Nephron (organoid): Measurements from ENCODE around the gene SBF2.
"Not testable (repeated sequence)": the region's sequence is repeated elsewhere in the genome, so short reads cannot be mapped to it uniquely, and the experiment has no call there.

ENCODE experiments used
- H3K27ac Mint-ChIP-seq, 3 experiments: 2 replicates each; pipeline ENCODE4 v1.8.0; 2020; ENCODE audit warnings: mixed read lengths in 3 of 3, mild to moderate bottlenecking in 2 of 3, moderate library complexity in 1 of 3
- H3K27me3 Mint-ChIP-seq: 2 replicates; pipeline ENCODE4 v1.8.0; 2021; ENCODE audit warnings: low read depth, mild to moderate bottlenecking, moderate library complexity, mixed read lengths
- H3K36me3 Mint-ChIP-seq: 2 replicates; pipeline ENCODE4 v1.8.0; 2020; ENCODE audit warnings: low read depth, mixed read lengths
- H3K4me1 Mint-ChIP-seq: 2 replicates; pipeline ENCODE4 v1.8.0; 2020; ENCODE audit warnings: mixed read lengths
- H3K4me3 Mint-ChIP-seq, 3 experiments: 2 replicates each; pipeline ENCODE4 v1.8.0; 2020; ENCODE audit warnings: mild to moderate bottlenecking in 3 of 3, mixed read lengths in 3 of 3, moderate library complexity in 2 of 3
- H3K9me3 Mint-ChIP-seq: 2 replicates; pipeline ENCODE4 v1.8.0; 2020; ENCODE audit warnings: mixed read lengths
- TF ChIP-seq, protein P1 (sequence below), 3 experiments: fragments of 200-600 bp; sonication (generic); IDR thresholded peaks; one replicate each; pipeline ENCODE4 v1.5.0; 2021; ENCODE audit warnings: antibody characterized with exemption in 3 of 3; ENCODE audit not compliant: unreplicated experiment in 3 of 3

SBF2 gene

GRCh38 chr11:10095412-10096208 is 198.4 kb downstream of the SBF2 start:
- peaks cover 29% of the 10 kb centered on the region for H3K9me3 Mint-ChIP-seq
- H3K4me3 Mint-ChIP-seq = no peak overlapping the region
- TF ChIP-seq, protein P1, sequence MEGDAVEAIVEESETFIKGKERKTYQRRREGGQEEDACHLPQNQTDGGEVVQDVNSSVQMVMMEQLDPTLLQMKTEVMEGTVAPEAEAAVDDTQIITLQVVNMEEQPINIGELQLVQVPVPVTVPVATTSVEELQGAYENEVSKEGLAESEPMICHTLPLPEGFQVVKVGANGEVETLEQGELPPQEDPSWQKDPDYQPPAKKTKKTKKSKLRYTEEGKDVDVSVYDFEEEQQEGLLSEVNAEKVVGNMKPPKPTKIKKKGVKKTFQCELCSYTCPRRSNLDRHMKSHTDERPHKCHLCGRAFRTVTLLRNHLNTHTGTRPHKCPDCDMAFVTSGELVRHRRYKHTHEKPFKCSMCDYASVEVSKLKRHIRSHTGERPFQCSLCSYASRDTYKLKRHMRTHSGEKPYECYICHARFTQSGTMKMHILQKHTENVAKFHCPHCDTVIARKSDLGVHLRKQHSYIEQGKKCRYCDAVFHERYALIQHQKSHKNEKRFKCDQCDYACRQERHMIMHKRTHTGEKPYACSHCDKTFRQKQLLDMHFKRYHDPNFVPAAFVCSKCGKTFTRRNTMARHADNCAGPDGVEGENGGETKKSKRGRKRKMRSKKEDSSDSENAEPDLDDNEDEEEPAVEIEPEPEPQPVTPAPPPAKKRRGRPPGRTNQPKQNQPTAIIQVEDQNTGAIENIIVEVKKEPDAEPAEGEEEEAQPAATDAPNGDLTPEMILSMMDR (IDR thresholded peaks at IDR 0.05; ENCODE audit: unreplicated experiment in 3 of 3) = no peak
- peaks cover 31% of the 10 kb centered on the region for H3K36me3 Mint-ChIP-seq
- no peaks in the 10 kb centered on the region for H3K27me3 Mint-ChIP-seq
- H3K4me1 Mint-ChIP-seq = no peaks in the 10 kb centered on the region
- no peak overlapping the region for H3K27ac Mint-ChIP-seq

DNA sequence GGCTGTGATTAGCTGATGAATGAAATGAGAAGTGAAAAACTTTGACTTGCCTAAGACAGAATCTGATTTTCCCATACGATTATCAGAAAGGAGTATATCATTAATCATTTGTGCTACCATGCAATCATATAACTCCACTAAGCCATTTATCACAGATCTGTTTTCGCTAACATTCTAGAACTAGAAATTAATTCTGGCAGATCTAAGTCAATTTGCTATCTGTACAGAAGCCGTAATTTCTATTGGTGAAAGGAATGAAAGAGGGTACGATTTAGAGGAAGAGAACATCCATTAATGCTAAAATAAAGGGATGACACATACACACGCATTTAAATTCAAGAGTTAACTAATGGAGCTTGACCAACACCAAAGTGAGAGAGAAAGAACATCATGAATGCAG is 201.6 kb downstream of the SBF2 start:
- Mint-ChIP-seq H3K27ac (no peak overlapping the region), H3K9me3 (peaks cover 1% of the 10 kb centered on the region), H3K4me1 (no peaks in the 10 kb centered on the region), H3K4me3 (no peak overlapping the region), H3K27me3 (no peaks in the 10 kb centered on the region), H3K36me3 (no peaks in the 10 kb centered on the region)
- TF ChIP-seq, protein P1 (IDR thresholded peaks at IDR 0.05; ENCODE audit: unreplicated experiment in 3 of 3) = no peak

DNA sequence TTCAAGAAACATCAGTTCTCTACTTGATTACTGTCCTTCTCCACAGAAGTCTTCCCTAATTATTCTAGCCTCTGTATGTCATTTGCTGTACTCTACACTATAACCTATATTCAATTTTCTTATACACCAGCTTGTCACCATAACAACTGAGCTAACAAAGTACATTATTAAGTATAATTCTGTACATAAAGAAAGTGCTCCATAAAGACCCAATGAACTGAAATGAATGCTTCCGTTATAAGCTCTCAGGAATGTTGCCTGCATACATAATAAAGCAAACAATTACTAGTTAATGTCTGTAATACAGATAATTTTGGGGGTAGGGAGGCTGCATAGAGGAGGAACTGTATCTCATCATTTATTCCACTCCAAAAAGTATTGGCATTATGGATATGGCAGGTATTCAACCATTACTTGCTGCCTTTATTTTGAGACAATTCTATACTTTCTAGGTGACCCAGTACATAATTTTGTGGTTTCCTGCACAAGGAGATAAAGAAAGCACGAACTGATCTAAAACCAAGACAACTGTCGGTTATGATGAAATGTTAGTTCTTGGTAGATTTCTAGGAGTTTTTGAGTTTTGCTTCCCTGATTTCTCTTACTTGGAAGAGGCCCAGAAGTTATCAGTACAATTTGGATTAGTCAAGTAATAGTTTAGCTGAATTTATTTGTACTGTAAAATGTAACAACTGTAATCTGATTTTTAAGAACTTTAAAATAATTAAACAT is 202.5 kb downstream of the SBF2 start:
- H3K27me3 Mint-ChIP-seq = no peaks in the 10 kb centered on the region
- H3K36me3 Mint-ChIP-seq = peaks cover 3% of the 10 kb centered on the region
- TF ChIP-seq, protein P1 (IDR thresholded peaks at IDR 0.05; ENCODE audit: unreplicated experiment in 3 of 3) = no peak
- no peaks in the 10 kb centered on the region for H3K4me1 Mint-ChIP-seq
- no peak overlapping the region for H3K4me3 Mint-ChIP-seq
- H3K9me3 Mint-ChIP-seq = peaks cover 2% of the 10 kb centered on the region
- no peak overlapping the region for H3K27ac Mint-ChIP-seq

DNA sequence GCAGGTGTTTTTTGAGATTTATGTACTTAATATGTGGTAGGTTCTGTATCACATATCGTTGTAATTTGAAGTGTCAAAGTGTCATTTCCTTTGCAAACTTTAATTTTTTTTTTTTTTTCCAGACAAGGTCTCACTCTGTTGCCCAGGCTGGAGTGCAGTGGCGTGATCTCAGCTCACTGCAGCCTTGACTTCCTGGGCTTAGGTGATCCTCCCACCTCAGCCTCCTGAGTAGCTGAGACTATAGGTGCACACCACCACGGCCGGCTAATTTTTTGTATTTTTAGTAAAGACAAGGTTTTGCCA is 206.1 kb downstream of the SBF2 start:
- H3K9me3 Mint-ChIP-seq = peaks cover 27% of the 10 kb centered on the region
- not testable (repeated sequence) for H3K27ac Mint-ChIP-seq, H3K4me3 Mint-ChIP-seq, H3K4me1 Mint-ChIP-seq, H3K27me3 Mint-ChIP-seq
- peaks cover 30% of the 10 kb centered on the region for H3K36me3 Mint-ChIP-seq

- H3K4me3 Mint-ChIP-seq = no peak overlapping the region
- H3K4me1 Mint-ChIP-seq = no peaks in the 10 kb centered on the region
- H3K27me3 Mint-ChIP-seq = no peaks in the 10 kb centered on the region
- H3K36me3 Mint-ChIP-seq = peaks cover 35% of the 10 kb centered on the region
- peaks cover 32% of the 10 kb centered on the region for H3K9me3 Mint-ChIP-seq
- TF ChIP-seq, protein P1 (IDR thresholded peaks at IDR 0.05; ENCODE audit: unreplicated experiment in 3 of 3) = no peak
- no peak overlapping the region for H3K27ac Mint-ChIP-seq
These were observed 206.7 kb downstream of the SBF2 start for GRCh38 chr11:10087186-10087922.

GRCh38 chr11:10080138-10080537 is 213.9 kb downstream of the SBF2 start:
- TF ChIP-seq, protein P1 (IDR thresholded peaks at IDR 0.05; ENCODE audit: unreplicated experiment in 3 of 3) = no peak
- no peaks in the 10 kb centered on the region for H3K4me1 Mint-ChIP-seq
- no peaks in the 10 kb centered on the region for H3K27me3 Mint-ChIP-seq
- H3K27ac Mint-ChIP-seq = no peak overlapping the region
- H3K36me3 Mint-ChIP-seq = peaks cover 73% of the 10 kb centered on the region
- peaks cover 83% of the 10 kb centered on the region for H3K9me3 Mint-ChIP-seq
- no peak overlapping the region for H3K4me3 Mint-ChIP-seq
